Kidney capillary endothelial cell (primary cell): ENCODE data around the gene KCNMB2.
"Not testable (repeated sequence)": the region's sequence is repeated elsewhere in the genome, so short reads cannot be mapped to it uniquely, and the experiment has no call there.

Experiments used
- DNase-seq: peaks from one replicate; pipeline ENCODE4 v3.0.0-alpha.2; 2018; ENCODE audit warnings: low spot score

The KCNMB2 gene

DNA sequence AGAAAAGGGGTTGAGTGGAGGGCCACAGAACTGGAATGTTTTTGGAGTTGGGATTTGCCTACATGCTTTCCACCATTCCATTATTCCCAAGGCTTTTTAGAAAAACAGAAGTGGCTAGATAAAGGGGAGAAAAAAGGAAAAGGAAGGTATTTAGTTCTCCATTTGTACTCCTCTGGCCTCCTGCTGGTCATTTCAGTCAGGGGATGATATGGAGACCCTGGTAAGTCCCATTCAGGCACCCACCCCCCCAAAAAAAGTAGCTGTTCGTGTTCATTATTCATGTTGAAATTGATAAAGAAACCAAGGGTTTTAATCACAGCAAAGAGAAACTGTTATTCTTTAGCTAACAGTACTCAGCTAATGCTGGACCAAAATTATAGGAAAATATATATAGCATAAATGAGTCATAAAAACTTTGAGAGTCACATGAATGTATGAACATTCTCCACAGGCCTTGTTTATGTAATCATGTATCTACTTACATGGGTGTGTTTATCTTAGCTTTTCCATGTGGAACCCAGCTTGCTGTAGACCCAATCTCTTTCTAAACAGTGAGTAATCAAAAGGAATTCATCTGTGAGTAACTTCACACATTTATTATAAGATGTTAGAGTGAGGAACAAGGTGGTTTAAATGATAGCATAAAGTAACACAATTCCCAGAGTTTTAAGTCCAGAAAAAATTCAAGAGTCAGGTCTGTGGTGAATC is 167.2 kb downstream of the KCNMB2 start:
- no peak for DNase-seq

DNA sequence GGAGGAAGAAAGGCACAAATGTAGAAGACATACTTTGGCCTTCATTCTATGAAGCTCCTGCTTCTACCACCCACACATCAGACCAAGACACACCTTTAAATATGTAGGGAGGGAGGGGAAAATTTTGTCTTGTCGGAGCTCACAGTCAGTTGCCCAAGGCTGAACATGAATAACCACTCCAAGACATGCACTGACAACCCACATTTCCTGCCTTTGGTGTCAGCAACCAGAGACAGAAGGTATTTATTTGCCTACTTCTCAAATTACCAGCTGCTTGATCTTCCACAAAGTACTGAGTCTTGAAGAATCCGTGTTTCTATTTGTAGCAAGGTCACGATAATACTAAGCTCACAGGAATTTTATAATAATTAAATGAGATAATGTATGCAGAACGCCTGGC is 169.7 kb downstream of the KCNMB2 start:
- no peak for DNase-seq

DNA sequence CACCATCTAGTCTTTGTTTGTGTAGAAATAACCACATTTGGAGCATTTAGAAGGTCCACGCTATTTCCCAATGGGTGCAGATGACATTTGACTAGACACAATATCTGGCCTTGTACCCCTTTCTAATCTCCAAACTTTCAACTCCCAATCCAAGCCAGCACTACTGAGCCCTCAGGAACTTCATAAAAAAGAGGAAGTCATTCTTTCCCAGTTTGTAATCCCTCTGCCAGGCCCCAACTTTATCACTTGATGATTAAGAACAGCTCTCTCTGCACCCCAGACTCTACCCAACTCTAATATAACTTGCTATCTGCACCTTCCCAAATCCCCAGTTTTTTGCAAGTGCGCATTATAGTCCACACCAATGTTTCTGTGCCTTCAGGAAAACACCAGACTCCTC is 170.2 kb downstream of the KCNMB2 start:
- DNase-seq = no peak

DNA sequence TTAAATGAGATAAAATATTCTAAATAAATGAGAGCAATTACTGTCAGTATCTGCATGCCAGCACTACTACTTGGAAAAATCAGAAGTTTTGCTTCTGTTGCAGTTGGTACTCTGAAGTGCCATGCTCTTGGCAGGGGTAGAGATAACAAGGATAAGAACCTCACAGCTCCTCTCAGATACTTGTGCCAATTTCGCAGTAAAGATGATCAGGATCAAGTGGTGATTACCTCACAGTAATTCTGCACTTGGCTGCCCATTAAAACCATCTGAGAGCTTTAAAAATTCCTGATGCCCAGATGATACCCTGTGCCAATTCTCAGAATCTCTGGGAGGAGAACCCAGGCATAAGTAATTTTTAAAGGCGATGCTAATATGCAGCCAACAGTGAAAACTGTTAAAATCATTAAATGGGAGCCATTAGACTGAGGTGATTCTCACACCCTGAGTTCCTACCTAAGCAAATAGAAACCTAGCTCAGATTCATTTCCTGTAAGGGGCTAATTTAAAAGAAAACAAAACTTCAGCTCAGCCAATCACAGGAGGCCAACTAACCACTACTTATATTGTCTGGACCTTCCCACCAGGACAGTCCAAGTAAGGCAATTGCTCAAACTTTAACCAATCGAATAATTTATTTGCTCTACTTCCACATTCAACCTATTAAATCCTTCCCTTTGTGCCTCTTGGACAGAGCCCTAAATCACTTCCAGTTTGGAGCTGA is 171.2 kb downstream of the KCNMB2 start:
- no peak for DNase-seq

DNA sequence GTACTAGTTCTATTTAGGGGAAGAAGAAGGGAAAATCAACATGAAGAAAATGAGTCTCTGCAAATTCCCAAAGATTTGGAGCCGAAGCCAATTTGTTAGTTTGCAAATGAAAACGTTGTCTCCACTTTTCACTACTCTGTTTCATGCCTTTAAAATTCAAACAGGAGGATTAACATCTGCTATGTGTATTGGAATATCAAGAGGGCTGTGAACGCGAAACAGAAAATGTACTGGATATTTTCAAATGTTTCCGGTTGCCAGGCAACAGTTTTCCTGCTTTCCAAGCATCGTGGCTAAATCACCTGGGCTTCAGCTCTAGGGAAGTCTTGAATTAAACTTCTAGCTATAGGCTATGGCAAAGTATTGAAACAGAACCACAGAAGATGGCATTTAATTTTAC is 172.8 kb downstream of the KCNMB2 start:
- DNase-seq = no peak

DNA sequence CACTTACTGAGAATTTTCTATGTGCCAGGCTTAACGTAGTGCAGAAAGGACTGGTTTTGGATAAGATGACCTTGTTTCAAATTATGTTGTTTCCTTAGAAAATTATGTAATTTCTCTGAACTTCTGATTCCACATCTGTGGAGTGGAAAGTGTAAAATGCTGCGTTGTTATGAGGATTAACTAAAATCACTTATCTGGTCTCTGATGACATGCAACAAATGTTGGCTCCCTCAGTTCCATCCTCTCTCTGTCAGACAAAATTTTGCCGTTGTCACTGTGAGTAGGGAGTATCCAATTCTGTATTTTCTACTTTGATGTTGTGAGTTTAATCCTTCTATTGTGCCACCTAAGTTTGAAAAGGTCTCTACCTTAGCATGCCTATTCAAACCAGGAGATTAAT is 175.5 kb downstream of the KCNMB2 start:
- no peak for DNase-seq

DNA sequence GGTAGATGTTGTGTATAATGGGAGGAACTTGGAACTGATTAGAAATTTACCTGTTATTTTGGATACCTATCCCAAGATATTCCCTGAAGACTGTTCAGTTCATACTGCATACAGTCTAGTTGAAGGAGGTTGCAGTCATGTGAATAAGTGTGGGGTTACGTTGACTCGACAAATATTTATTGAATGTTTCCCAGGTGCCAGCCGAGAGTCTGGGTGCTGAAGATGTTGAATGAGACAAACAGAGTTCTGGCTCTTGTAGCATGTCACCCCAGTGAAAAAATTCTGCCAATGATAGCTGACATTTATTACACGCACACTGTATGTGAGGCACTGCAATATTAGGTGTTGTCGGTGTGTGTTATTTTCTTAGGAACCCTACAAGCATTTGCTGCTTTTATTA is 176.0 kb downstream of the KCNMB2 start:
- DNase-seq = no peak

DNA sequence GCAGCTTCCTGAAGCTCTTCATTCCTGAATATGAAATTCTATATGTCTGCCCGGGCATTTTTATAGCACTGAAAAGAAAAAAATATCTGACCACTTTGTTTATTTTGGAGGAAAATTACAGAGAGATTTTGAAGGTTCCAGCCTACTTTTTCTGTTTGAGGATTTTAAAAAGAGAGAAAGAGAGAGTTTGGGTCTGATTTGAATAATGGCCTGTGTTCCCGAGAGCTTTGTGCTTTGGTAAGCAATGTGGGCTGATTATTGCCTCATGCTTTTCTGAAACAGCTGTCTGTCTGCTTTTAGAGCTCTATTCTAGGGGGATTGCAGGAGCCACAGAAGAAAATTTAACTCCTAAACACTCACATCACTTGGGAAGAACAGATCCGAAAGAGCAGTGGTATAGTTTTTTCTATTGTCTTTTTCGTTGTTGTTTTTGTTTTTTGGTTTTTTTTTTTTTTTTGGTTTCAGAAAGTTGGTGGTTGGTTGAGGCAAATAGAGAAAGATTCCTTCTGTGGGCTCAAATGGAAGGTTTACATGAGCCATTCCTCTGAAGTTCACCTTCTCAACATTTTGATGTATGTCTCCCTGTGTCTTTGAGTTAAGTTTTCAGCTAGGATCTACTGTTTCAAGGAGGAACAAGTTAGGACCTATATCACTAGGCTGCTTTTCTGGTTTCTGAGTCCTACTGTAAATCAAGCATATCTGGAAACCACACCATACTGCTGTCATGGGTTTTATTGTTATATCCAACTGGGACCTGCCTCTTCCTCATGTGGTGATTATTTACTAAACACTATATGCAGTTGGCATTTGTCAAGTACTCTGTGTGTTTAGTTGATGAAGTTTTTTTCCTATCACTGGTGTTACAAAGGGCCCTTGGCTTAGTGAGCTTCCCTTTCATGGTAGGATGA is 178.9 kb downstream of the KCNMB2 start:
- no peak for DNase-seq

DNA sequence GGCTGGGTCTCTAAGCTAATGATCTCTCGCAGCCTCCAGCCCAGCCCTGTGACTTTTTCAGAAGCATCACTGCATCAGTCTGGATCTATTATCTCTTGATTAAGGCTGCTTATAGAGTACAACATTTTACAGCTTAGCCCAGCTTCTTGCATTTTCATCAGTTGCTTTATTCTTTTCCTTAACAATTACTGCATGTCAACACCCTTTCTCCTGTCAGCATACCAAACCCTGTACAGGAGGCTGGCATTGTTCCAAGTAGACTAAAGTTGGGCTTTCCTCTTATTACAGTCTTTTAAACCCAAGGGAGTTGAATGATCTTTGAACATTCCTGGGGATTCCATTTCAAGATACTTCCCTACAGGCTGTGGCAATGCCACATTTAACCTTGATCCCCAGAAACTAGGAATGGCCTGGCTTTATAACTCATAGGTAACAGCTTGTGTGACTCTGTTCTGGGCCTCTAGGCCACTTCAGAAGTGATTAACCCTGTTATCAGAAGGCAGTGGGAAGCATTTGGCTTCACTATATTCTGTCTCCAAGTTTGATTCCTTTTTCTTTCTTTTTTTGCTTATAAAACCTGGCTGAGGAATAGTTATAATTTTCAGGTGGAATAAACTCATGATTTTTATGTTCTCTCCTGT is 182.9 kb downstream of the KCNMB2 start:
- DNase-seq = no peak

DNA sequence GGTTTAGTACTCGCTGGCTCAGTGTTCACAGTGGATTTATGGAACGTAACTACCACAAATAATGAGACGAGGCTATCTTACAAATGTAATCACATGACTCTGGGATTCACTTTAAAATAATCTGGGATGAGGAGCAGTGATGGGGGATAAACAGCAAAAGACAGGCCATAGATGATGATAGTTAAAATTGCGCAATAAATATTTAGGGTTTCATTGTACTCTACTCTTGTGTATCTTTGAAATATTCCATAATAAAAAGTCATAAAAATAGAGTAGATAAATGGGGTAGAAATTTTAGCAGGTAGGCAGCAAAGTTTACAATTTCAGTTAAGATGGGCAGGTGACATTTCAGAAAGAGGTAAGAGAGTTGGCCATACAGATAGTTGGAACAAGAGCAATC is 196.6 kb downstream of the KCNMB2 start:
- no peak for DNase-seq

DNA sequence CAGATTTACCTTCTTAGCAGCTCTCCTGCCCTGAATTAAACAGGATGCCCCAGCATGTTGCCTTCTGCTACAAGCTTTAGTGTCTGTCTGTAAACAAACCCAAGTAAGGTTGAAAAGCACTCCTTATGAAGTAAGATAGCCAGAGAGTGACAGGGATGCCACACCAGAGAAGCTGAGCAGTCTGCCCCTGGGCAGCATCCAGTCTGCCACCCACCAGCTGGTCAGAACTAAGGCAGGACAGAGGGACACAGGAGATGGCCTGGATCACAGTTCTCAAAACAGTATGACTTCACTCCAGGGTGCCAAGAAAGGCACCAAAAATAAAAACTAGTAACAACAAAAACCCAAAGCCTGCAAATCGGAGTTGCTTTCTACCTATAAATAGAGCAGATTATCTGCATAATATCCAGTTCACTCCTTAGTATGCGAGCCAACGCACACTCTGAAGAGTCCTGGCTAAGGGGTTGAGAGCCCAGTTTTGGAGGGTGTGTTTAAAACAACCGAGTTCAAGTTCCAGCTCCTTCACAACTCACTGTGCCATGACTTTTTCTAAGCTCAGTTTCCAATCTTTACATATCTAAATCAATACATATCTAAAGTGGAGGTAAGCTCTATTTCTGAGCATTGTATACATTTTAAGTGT is 198.9 kb downstream of the KCNMB2 start:
- DNase-seq = no peak

DNA sequence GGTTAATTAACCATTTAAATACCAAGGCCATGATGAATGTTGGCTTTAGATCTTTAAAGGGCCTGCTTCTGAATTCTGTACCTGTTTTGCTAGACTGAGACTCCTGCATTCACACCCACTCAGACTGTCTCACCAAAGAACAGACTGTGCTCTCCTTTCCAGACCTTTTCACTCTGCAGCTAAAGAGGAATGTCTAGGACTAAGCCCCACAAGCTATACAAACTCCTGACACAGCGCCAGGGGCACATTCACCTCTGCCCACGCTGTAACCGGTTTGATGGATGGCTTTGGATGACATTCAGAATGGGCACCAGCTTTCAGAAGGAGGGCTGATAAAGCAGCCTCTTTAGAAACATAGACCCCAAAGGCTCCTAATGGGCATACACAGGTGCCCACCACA is 200.1 kb downstream of the KCNMB2 start:
- no peak for DNase-seq

DNA sequence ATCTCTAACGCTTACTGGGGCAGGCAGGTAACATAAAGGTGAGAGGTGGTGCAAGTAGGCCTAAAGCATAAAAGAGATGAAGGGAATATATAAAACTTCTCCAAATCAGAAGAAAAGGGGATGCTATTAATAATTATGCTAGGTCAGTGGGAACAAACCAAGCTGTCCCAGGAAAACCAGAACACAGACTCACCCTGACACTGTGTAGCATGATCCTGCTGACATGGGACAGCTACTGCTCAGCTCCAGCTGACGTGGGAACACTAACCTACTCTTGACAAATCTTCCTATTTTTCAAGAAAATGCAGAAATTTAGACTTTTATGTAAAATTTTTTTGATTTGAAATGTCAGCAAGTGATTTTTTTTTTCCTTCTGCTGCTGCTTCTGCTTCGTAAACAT is 203.5 kb downstream of the KCNMB2 start:
- DNase-seq = no peak

DNA sequence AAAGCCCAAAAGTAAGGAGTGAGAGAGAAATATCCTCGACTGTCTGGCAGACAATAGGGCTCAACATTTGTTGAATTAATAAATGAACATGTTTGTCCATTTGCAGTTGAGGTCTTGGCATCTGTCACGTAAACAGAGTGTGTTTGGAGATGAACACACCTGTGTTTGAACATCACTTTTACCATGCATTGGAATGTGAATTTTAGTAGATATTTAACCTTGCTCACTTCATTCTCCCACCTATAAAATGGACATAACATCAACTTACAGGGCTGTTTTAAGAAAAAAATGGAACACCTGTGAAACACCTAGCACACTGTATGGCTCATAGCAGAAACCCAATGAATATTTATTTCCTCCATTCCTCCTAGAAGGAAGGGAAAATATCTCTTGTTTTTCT is 204.8 kb downstream of the KCNMB2 start:
- no peak for DNase-seq

DNA sequence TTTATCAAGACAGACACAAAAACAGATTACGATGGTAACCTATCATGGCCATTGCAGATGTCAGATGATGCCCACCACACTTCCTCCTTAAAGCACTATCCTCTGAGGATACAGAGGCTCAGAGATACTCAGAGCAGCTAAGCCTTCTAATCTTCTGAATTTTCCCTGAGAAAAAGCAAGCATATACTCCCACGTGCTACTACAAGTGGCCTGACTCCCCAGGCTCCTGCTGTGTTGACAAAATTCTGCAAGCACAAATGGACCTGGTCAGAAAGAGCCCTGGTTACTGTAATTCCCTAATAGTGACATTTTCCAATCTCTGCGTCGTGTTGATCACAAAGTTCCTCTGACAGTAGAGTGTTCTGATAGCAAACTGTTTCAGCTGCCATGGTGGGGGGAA is 207.1 kb downstream of the KCNMB2 start:
- no peak for DNase-seq

DNA sequence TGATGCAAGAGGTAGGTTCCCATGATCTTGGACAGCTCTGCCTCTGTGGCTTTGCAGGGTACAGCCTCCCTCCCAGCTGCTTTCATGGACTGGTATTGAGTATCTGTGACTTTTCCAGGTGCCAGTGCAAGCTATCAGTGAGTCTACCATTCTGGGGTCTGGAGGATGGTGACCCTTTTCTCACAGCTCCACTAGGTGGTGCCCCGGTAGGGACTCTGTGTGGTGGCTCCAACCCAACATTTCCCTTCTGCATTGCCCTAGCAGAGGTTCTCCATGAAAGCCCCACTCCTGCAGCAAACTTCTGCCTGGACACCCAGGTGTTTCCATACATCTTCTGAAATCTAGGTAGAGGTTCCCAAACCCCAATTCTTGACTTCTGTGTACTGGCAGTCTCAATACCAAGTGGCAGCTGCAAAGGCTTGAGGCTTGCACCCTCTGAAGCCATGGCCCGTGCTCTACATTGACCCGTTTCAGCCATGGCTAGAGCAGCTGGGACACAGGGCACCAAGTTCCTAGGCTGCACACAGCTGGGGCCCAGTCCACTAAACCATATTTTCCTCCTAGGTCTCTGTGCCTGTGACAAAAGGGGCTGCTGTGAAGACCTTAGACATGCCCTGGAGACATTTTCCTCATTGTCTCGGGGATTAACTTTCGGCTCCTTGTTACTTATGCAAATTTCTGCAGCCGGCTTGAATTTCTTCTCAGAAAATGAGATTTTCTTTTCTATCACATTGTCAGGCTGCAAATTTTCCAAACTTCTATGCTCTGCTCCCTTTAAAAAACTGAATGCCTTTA is 209.8 kb downstream of the KCNMB2 start:
- not testable (repeated sequence) for DNase-seq

DNA sequence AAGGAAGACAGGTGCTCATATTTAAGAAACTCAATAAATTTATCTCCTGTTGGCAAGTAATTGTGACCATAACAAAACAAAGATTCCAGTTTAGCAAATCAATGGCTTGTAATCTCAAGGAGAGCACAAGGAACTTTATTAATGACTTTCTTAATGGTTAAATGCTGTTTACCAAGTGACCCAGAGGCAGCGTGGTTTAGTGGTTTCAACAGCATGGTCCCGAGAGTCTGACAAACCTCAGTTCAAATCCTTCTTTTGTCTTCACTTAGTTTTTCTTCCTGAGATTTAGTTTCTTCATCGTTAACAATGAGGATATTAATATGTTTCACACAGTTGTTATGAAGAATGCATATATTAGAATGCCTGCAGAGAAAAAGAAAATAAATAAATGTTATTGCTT is 212.6 kb downstream of the KCNMB2 start:
- DNase-seq = no peak

DNA sequence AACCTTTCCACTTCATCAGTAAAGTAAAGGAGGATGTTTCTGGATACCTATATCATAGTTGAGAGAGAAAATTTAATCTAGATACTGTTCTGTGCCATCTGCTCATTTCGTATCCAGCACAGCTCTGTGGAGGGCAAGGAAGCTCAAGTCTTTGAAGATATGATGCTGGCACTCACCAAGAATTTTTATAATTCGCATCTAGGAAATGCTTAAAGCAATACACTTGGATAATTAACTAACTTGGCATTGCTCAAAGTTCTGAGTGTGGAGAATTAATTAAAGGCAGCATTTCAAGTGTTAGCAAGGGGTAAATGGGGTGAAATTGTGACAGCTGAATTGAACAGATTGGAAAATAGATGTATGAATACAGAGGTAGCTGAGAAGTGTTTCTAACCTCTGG is 213.2 kb downstream of the KCNMB2 start:
- DNase-seq = no peak

DNA sequence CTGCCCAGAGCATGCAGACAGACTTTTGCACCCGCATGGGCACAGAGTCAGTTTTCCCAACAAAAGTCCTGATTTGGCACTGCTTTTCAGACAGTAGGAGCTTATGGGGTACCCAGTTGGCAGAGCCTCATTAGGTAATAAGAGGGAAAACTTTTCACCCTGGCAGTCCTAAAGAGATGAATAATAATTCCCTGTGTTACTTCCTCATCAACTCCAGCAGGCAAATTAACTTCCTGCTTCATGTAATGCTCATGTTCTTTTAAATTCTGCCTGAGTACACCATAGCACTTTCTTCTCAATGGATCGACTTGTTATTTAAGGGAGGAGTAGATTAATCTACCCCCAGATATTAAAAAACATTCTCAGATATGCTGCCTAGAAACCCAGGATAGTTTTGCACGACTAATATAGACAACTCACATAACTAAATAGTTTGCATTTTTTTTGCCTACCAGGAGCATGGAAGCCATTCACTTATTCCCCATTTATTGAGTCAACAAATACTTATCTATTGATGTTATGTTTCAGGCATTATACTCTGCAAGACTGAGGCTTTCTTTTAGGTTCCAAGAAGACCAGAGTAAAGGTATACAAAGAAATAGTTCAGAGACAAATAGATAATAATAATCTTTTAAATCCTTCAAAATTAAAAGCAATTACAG is 214.5 kb downstream of the KCNMB2 start:
- DNase-seq = no peak

DNA sequence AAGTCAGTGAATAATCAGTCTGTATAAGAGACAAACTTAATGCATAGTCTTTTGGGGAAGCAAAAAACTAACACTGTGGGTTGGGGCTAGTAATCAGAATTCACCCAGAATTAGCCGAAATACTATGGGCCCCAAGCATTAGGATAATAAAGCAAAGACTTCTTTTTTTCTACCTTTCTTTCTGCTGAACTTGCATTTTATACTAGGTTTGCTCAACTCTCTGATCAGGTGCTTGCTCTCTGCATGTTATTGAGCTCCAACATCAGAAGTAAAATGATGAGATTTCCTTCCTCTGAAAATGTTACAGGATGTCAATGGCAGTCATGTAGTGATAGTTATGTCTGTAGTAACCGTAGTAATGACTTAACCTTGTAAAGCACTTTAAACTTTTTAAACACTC is 216.6 kb downstream of the KCNMB2 start:
- DNase-seq = no peak
